OCI-M2 (cell line): Measurements from ENCODE around the gene TLX2.
"Not testable (repeated sequence)": the region's sequence is repeated elsewhere in the genome, so short reads cannot be mapped to it uniquely, and the experiment has no call there.

Experiments used
- DNase-seq: peaks from one replicate; lab custom pipeline; 2025; ENCODE audit not compliant: unreplicated experiment; lab: John Stamatoyannopoulos, UW

TLX2 gene

DNA sequence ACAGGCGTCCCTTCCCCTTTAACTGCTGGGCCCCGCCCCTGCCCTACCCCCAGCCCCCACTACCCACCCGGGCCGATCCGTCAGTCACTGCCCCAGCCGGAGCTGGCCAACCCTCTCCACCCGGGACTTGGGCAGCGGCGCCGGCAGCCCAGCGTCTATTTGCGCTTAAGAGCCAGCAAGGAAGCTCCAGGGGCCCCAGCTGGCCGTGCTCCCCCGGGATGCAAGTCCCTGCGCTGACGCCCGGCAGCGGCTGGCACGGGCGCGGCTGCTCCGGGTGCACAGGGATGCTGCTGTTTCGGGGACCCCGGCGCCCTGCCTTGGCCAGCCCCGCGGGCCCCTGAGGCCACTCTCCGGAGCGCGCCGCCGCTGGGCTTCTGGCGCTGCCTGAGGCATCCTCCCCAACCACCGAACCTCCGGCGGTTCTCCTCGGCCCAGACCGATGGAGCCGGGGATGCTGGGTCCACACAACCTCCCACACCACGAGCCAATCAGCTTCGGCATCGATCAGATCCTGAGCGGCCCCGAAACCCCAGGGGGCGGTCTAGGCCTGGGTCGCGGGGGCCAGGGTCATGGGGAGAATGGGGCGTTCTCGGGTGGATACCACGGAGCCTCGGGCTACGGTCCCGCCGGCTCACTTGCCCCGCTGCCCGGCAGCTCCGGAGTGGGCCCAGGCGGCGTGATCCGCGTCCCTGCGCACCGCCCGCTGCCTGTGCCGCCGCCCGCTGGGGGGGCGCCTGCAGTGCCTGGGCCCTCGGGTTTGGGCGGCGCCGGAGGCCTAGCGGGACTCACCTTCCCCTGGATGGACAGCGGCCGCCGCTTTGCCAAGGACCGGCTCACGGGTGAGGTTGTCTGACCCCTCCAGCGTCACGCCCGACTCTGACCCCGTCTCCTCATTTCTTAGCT lies at the start of gene TLX2:
Gene TLX2 (plus strand): TSS at position 83 of the 903 bp plus-strand sequence. CDS start 357 bp downstream, at position 440.
- DNase-seq = no peak

GRCh38 chr2:74470742-74471141 lies 43.5 kb upstream of the TLX2 start:
- not testable (repeated sequence) for DNase-seq

DNA sequence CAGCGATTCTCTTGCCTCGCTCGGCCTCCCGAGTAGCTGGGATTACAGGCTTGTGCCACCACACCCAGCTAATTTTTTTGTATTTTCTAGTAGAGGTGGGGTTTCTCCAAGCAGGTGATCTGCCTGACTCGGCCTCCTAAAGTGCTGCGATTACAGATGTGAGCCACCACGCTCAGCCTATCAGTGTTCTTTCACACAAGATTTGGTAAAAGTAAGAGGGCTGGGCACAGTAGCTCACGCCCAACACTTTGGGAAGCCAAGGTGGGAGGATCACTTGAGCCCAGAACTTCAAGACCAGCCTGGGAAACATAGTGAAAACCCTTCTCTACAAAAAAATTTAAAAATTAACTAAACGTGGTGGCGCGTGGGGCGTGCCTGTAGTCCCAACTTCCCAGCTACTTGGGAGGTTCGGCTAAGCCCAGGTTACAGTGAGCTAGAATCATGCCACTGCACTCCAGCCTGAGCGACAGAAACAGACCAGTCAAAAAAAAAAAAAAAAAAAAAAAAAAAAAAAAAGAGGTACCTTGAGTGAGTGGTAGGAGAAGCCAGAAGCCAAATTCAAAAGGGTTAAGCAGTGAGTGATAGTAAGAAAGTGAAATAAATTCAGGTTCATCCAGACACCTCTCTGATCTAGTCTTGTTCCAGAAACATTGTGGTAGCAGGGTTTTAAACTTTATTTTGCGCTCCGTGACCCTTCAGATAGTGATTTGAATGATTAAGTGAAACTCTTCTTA lies 42.8 kb upstream of the TLX2 start:
- DNase-seq = no peak

DNA sequence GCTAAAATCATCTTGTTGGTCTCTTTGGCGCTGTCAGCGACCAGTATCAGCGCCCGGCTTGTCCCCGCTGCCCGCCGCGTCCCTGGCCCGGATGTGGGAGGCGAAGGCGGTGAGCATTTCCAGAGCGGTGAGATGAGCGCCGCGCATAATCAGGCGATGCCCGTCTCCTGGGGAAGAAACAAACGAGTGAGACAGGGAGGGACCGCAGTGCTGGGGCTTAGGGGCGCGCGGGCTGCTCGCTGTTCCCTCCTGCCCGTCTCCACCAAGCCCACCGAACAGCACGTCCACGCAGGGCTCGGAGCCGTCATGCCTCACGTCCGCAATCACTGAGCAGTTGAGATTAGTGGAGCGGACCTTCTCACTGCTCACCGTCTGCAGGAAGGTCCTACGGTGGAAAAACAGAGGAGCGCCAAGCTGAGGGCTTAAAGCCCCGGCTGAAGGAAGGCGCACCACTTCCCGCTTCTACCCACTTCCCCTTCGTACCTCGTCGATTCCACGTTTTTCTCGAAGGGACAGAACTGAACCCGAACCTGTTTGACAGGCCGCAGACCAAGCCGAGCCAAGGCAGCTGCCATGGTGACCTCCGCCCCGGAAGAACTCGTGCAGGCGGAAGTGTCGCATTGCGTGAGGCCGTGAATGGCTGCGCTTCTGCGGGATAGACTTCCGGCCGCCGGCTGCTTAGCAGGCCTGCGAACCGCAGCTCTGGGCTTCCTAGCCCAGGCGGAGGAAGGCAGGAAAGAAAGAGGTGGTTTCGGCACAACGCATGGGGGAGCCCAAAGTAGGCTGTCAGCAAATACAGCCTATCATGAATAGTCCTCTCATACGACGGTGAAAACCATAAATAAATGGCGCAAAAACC lies 41.9 kb upstream of the TLX2 start, which contains the start of gene MRPL53:
Gene MRPL53 (minus strand): TSS at position 595 of the 859 bp plus-strand sequence. CDS start 20 bp downstream, at position 575.
- peak; percentile 39 for DNase-seq

- DNase-seq = no peak
Measured at GRCh38 chr2:74472945-74473258, 41.3 kb upstream of the TLX2 start.

DNA sequence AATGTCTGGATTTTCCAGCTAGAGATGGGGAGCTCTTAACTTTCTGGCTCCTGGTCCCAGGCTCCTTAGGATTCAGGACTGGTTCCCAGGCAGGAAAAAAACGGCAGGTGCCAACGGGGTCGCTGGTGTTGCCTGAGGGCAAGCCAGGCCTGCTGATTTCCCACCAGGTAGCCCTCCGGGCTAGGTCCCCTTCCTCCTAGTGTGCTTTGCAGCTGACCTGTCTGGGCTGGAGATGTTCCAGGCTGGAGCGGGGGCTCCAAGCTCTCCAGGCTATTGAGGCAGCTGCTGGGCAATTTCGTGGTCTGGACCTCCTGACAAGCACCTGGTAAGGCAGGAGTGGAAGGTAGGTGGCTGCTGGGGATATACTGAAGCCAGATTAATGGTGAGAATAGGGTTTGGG lies 39.8 kb upstream of the TLX2 start:
- no peak for DNase-seq

- no peak for DNase-seq
Measured at GRCh38 chr2:74474899-74475298, 39.4 kb upstream of the TLX2 start.

GRCh38 chr2:74481431-74481830 lies 32.8 kb upstream of the TLX2 start:
- DNase-seq = no peak

DNA sequence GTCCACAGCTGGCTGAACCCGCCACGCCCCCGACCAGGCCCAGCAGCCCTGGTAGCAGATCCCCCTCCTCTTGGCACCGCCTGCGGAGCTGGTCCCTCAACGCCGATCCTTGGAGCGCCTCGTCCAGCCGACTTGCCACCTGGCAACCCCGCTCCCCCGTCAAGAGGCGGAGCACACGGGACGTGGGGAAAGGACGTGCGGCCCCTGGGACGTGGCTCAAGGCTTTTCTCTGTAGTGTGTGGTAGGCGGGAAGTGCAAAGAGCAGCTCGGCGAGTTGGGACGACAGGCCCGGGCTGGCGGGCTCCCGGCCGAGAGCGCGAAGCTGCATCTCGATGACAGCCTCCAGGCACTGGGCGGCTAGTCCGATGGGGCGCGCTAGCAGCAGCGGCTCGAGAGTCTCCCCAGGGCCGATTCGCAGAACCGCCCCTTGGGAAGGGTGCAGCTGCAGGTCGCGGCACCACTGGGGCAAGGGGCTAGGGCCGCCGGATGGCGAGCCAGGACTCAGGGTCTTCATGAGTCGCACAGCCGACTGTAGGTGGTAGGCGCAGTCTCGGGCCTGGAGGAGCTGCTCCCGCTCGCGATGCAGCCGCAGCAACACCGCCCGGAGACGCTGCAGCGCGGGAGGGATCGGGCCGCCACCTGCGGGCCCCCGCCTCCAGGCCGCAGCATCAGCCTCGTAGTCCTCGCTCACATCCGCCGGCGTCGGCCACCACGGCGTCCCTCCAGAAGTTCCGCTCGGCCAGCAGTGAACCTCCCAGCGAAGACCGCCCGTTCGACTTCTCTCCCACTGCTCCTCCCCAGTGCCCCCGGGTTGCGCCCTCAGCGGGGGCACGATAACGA lies 32.1 kb upstream of the TLX2 start:
- DNase-seq = no peak

GRCh38 chr2:74482801-74483674 lies 31.2 kb upstream of the TLX2 start, which contains the start of the genes CCDC142 and TTC31:
CCDC142 (minus strand) TSS chr2:74482998; CDS start chr2:74482837, 161 bp downstream.
TTC31 (plus strand) TSS chr2:74483081; CDS start chr2:74483096, 15 bp downstream.
- peak; percentile 93 for DNase-seq

GRCh38 chr2:74483675-74484164 lies 30.5 kb upstream of the TLX2 start:
- not testable (repeated sequence) for DNase-seq

DNA sequence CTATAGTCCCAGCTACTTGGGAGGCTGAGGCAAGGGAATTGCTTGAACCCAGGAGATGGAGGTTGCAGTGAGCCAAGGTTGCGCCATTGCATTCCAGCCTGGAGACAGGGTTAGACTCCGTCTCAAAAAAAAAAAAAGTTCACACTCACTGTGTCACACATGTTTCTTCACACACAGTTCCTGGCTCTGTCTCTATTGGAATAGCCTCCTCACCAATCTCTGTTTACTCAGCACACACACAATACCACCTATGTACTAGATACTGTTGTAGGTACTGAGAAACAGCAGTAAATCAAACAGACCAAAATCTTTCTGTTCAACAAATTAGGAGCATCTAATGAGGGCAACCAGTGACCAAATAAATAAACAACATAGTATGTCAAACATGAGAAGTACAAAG lies 28.1 kb upstream of the TLX2 start:
- no peak for DNase-seq

GRCh38 chr2:74488643-74489481 lies 25.4 kb upstream of the TLX2 start:
- no peak for DNase-seq

DNA sequence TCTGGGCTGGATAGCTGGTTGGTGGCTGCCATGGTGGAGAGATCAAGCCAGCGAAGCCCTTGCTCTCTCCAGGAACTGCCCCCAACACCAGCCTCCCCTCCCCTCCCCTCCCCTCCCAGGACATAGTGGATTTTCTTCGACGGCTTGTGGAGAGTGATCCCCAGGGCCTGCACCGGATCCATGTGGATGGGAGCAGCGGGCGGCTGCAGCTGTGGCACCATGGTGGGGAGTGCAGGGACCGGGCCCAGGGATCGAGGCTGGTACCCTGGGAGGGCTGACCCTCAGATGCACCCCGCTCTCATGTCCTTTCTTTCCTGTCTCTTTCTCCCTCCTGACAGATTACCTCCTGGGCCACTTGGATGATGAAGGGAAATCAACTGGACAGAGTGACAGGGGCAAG lies 24.3 kb upstream of the TLX2 start:
- no peak for DNase-seq

GRCh38 chr2:74491648-74492544 lies 22.4 kb upstream of the TLX2 start:
- DNase-seq = no peak

GRCh38 chr2:74493546-74493945 lies 20.7 kb upstream of the TLX2 start:
- no peak for DNase-seq

GRCh38 chr2:74495440-74495839 lies 18.8 kb upstream of the TLX2 start:
- DNase-seq = no peak
